SK-N-SH (cell line): ENCODE data around the gene SLC26A5.

Source experiments
- CHD2 ChIP-seq: fragments of 150-350 bp; IDR thresholded peaks from 2 replicates; pipeline ENCODE4 v1.6.1; 2018; ENCODE audit warnings: low read length; ENCODE audit not compliant: partially characterized antibody
- CTCF ChIP-seq: fragments of 200-600 bp; sonication (generic); IDR thresholded peaks from 2 replicates; pipeline ENCODE4 v1.6.1; 2017; ENCODE audit warnings: antibody characterized with exemption, mild to moderate bottlenecking, moderate library complexity
- EP300 ChIP-seq, 2 experiments: IDR thresholded peaks; 2 replicates each; pipeline versions ENCODE4 v1.4.0 to v1.6.1; 2012; ENCODE audit warnings: borderline replicate concordance in 1 of 2, low read depth in 1 of 2, low read length in 1 of 2
- POLR2AphosphoS5 ChIP-seq: IDR thresholded peaks from 2 replicates; pipeline ENCODE4 v1.6.1; 2012; ENCODE audit warnings: low read depth, low read length
- RFX5 ChIP-seq: IDR thresholded peaks from 2 replicates; pipeline ENCODE4 v1.6.1; 2012; ENCODE audit warnings: mild to moderate bottlenecking, improper control_type of control experiment, low read length
- RXRA ChIP-seq: IDR thresholded peaks from 2 replicates; pipeline ENCODE4 v1.4.0; 2012; ENCODE audit warnings: low read depth, mild to moderate bottlenecking, borderline replicate concordance

GRCh38 chr7:103413407-103413806 is 32.6 kb downstream of the SLC26A5 start:
- TF ChIP-seq CTCF (no peak), POLR2AphosphoS5 (no peak), RXRA (no peak), RFX5 (no peak), EP300 (IDR thresholded peaks at IDR 0.05; ENCODE audit: borderline replicate concordance in 1 of 2, low read depth in 1 of 2, low read length in 1 of 2) (no peak), CHD2 (no peak)
